Renal pelvis (tissue), 4 donors: ENCODE results near the gene EPHA4. TPM values are rescaled to one million over a fixed set of nuclear protein-coding genes. Genes with fewer than 3 reads are reported as not detected.

Source experiments
- DNase-seq: peaks from one replicate; pipeline ENCODE4 v3.0.0-alpha.2; 2013
- polyA plus RNA-seq, 3 donors: library from polyadenylated mRNA; unstranded; fragments of 120-200 nt; gene quantifications; one replicate each; pipeline ENCODE4 v1.2.1, GENCODE V29; 2013; ENCODE audit not compliant: insufficient read length in 3 of 3

The EPHA4 gene
- polyA plus RNA-seq, 3 donors, result 52.8 to 65.0 (median 56.1) TPM

DNA sequence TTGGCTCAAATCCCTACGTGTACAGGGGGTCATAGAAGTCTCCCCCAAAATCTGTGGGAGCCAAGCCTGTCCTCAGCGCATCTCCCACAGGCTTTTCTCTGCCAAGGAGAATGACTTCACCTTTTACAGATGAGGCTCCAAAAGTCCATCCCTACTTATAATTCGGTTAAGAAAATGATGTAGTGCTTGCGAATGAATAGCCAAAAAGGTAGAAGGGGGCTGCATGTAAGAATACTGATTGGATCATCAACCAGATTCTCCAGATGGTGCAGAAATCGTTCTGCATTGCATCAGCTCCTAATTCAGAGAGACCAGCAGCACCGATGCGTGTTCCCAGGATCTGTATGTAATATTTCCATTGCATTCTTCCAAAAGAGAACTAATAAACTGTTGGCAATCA lies 91.9 kb downstream of the EPHA4 start:
- DNase-seq, result no peak

DNA sequence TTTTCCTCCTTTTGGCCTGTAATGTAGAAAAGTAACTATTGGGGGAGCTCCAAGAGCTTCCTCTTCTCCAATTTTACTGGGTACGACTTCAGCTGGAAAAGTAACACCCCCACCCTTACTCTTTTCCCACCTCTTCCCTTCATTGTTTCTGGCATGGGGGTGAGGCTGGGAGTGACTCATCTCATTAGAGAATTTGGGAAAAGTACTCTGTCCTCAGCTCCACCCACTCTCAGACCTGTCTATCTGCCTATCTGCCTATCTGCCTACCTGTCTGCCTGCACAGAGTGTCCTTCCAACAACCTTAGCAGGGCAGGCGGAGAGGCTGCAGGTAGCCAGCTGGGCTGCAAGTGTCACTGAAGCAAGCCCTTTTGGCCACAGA lies 93.6 kb downstream of the EPHA4 start:
- no peak for DNase-seq

DNA sequence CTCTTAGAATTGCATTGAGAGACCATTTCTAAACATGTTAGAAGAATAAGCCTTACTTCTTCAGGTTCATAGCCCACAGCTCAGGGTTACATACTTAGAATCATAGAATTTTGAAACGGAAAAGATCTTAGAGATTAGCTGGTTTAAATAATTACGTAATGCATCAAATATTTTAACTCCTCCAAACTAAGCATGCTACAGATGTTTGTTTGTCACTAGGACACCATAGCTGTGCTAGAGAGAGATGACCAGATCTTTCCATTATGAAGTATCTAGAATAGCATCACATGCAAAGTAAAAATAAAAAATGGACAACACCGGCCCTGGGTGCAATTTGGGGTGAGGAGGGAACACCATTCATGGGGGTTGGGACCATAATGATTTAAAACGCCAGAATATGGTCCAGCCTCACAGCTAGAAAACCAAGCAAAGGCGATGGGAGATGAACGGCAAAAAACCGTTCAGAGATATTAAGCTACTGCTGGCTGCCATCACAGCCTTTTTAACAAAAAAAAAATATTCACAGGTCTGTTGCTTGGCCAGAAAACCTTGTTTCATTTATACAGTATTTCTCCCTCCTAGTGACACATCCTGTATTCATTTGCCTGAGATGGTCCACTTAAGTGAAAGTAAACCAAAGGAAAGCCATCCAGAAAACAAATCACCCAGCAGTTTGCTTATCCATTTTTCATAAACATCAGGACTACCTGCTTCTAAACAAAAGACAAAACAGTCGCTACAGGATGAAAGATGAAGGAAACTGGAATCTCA lies 94.2 kb downstream of the EPHA4 start:
- no peak for DNase-seq

DNA sequence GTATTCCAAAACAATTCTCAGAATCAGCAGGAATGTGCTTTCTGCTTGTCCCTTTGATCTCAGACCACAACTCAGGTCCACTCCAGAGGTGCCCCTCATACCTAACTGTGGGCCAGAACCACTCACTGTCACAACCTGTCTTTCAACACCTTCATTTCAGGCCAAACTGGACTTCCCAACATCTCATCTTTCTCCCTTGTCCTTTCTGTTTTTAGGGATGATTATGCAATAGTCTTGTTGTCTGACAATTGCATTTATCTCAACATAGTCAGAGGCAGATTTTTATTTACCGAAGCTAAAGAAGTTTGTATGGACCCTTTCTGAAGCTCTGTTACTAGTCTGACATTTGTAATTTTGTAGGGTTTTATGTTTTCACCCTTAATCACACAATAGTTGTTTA lies 95.9 kb downstream of the EPHA4 start:
- DNase-seq, result no peak

DNA sequence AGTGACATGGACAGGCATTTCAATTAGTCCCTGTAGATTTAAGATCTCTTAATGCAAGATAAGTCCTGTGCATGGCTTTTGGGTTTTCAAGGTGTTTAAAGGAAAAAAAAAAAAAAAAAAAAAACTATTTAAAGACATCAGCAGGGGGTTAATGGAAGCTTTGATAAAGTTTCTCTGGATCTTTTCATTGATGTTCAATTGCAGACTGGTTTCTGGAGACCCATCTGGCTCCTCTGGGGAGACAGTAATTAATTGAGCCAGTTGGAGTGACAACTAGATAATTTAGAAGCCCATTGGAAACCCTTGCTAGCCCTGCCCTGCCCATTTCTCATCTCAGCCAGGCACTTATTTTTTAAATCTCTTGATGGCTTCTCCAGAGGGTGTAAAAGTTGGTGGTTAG lies 98.7 kb downstream of the EPHA4 start:
- no peak for DNase-seq

DNA sequence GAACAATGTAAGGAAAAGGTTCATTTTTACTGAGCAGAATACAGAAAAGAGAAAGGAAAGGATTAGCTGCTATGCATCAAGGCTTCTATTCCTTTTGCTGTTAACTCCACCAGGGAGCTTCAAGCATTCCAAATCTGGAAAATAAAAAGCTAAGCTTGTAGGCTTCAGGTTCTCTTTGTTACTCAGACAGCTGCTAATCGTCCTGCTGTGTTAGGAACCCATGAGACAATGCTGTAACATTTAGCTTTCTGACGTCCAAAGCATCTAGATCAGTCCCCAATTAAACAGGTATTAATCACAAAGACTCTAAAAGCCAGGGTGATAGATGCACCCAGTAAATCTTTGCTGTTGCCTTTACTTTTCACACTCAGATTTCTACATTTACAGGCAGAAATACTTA lies 103.8 kb downstream of the EPHA4 start:
- DNase-seq, result no peak

DNA sequence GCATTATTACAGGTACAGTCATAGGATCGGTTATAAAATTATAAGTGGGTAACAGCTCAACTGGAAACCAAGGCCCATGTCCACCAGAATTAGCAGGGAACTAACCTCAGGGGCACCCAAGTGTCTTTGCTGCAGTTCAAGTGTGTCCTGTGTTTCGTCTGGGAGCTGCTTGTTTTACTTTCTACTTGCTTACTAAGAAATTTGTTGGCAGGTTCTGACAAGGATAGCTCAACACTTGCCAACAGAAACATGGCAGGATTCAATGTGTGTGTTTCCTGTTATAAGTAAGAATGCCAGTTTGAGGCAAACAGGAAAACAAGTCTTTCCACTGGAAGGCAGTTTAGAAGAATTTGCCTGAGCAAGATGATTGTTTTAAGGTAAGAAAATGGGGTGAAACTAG lies 104.5 kb downstream of the EPHA4 start:
- DNase-seq, result no peak

DNA sequence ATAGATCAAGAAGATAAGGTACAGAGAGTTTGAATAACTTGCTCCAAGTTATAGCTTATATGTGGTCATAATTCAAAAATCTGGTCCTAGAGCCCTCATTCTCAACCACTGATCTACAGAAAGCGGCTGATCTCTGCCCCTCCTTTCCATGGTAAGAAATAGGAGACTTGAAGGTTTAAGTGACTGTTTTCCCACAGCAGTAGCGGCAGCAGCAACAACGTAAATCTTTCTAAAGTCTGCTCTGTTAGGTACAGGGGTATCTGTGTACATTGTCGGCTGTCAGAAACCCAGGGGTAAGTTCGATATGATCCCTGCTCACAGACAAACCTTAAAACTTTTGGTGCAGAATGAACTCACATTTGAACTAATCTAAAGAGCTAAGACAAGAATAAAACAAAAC lies 105.4 kb downstream of the EPHA4 start:
- DNase-seq, result no peak

DNA sequence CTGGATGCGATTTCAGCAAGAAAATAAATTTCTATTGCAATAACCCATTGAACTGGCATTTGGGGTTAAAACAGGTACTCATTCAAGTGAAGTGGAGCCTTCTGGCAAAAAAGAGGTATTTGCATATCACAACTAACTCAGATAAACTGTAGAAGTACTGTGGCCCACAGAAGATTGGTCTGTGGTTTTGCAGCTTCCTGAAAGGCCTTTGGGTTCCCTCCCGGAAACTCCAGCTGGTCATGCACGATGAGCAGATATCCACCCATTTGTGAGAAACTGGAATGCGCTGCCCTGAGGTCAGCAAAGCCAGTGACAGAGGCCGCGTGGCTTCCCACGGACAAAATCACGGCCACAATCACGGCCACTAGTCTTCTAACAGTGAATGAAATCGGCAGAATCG lies 106.3 kb downstream of the EPHA4 start:
- DNase-seq, result no peak

DNA sequence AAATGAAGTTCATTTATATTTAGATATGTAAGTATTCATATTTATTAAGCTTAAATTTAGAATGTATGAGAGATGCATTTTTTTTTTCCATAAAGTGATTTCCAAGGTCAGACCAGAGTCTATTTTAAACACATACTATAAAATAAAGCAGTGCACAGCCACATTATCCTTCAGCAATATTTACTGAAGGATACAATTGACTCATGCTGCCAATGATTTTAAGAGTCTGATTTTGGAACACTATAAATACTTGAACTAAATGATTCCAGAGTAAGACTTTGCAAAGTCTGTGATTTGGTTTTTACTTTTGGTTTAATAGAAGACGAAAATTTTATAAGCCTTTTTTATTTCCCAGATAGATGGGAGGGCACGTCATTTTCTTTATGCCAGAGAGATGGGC lies 107.1 kb downstream of the EPHA4 start:
- DNase-seq, result no peak

DNA sequence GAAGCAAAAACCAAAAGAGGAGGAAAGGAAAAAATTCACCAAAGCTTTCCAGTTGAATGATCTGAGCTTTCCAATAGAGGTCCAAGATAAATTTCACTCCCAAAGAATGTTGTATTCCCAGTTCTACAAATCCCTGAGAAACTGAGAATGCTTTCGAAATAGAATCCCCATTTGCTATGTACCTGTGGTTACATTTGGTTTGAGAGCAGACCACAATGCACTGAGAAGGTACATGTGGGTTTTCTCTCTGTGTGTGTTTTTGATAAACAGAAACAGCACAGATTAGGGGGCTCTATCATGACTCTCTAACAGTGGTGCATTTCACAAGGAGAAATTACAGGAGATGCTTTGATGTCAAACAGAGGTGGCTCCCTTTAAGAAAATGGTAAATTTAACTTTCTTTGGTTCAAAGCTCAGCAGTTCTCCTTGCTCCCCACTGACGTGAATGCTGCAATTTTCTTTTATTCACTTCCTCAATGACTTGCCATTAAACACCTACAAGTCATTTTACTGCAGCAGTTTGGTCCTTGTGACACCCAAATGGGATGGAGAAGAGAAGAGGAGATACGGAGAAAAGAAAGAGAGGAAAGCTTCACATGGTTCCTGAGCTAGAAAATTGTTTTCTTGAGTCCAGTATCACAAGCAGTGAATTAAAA lies 108.7 kb downstream of the EPHA4 start:
- no peak for DNase-seq

DNA sequence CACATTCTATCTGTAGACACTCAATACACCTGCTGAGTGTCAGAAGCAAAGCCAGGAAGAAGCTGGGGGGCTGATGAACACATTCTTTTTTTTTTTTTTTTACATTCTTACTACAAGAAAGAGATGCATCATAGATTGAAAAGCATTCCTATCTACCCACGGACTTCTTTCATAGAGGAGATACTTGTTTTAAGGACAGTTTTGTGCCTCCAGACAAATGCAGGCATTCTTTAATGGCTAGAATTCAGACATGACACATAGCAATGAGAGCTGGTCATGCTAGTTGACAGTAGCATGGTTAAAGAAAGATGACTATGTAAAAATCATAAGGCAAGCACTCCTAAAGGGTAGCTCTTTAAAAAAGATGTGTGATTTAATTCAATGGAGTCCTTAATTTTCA lies 110.2 kb downstream of the EPHA4 start:
- DNase-seq, result no peak

DNA sequence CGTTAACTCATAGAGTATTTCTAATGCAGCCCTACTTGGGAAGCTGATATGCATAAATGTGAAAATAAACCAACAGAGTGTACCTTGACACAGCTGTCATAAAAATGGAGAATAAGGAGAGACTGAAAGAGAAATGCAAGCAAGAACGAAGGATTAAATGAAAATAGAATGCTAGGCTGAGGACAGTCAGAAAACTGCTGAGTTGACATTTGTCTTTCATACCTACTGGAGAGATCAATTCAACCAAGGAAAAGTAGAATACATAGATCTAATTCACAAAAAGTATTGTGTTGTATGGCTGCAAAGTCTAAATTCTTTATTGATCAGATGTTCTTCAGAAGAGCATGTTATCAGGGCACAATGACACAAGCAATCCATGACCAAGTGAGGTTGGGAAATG lies 112.0 kb downstream of the EPHA4 start:
- DNase-seq, result no peak

DNA sequence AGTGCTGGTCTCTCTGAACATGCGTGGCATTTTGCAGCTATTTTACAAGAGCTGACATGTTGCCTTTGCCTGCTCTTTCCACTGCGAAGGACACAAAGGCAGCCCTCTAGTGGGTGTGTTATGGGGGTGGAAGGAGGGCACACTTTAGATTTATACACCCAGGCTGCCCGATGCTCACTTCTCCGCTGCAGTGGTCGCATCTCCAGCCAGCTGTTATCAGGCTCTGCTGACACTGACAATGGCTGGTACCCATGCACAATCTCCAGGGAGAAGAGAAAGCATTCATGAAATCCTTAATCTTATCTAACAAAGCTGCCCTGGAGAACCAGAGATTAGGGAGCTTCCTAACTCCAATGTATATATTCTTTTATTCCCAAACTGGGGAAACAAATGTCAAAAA lies 113.5 kb downstream of the EPHA4 start:
- DNase-seq, result no peak

DNA sequence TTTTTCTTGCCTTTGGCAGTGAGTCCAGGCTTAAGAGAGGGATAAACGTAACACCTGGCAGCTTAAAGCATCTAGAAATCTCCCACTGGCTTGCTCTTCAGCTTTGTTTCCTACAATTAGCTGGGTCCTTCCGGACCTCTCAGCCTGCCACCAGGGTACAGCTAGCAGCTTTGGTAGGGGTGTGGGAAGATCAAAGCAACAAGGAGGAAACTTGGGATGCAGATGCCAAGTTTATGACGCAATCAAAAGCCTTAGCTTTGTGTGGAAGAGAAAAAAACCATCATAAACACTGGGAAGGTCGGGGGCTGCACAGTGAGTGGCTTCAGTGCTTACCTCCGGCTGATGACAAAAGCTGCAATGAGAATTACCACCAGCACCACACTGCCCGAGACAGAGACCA lies 116.9 kb downstream of the EPHA4 start:
- DNase-seq, result no peak

DNA sequence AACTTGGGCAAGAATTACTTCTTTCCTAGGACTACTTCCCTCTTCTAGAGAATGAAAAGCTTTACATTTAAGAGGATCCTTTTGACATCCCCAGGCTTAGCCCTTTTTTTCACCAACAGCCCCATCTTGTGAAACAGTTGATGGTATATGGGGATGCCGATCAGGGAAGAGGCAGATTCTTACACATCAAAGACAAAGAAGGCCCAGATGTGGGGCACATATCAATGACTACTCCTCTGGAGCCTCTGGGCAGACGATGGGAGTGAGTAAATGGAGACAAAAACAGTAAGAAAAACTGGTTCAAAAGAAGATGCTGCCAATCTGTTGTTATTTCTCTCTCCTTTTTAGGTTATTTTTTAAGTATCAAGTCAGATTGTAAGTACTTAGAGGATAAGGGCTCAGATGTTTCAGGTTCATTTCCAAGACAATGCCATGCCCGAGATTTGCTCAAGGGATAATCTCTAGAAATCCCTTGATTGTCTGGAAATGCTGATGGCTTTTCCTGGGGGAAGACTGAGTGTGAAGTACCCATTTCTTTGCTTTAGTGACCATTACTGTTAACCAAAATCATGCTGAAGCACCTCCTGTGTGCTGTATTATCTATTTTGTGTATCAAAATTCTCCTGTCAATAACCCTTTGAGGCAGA lies 117.5 kb downstream of the EPHA4 start:
- no peak for DNase-seq

DNA sequence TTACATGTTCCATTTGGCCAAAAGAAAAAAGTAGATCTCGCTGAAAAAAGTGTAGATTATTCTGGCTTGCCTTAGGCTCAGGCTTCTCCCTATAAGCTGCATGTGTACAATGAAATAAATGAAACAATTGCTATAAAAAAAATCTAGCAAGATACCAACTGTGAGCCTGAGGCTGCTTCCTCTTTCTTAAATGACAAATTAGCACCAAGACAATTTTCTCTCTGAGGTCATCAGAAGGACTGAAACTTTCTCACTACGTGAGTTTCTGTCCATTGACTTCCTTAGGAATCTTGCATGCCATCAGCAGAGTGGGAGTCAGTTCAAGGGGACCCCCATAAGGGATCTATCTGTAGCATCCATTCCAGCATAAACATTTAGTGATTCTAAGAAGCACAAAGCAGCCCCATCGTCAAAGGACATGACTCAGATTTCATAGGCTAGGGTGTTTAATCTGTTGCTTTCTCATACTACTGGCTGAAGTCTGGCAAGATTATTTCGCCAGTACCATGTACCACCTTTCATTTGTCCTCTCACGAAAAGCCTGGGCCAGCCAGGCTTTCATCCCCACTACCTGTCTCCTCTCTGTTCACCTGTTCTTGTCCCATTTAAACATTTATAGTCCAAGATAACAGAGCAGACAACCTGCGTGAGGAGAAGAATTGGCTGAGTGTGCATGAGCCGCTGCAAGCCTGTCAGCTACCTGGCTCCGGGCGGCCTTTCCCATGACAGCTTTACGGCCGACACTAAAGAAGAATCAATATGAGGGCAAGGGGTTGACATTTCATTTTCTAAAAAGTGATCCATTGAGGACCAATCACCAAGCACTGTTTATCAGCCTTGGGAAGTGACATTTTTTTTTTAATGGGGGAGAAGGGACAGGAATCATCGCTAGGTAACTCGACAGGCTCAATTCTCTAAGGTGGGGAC lies 120.0 kb downstream of the EPHA4 start:
- no peak for DNase-seq

DNA sequence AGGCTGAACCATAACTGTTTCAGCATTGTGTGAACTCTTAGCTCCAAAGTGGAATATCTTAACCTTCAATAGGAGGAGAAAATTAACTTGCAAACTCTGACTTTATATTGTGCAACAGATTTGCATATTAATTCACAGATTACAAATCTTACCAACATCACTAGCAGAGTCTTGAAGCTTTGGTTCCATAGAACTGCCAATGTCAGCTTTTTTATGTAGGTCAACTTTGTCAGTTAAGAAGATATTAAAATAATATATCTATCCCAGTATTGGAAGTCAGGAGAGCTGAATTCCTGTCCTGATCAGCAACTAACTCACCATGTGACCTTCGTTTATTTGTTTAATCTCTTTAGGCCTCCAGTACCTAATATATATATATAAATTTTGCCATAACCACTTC lies 121.8 kb downstream of the EPHA4 start:
- no peak for DNase-seq

DNA sequence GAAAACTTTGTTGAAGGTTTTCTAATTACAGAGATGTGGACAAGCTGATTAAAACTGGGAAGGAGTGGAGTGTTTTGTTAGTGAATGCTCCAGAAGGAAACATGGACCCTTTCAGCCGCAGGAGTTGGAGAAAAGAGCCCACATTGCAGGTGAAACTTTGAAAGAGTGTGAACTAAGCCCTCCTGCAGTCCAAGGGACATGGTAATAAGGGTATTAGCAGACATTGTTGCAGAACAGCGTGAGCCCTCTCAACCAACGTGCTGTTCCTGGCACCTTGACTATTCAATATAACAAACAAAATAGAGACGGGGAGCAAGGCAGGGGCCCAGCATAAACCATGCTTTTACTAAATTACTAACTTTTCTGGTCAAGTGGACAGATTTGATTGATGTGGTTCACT lies 122.7 kb downstream of the EPHA4 start:
- DNase-seq, result no peak

DNA sequence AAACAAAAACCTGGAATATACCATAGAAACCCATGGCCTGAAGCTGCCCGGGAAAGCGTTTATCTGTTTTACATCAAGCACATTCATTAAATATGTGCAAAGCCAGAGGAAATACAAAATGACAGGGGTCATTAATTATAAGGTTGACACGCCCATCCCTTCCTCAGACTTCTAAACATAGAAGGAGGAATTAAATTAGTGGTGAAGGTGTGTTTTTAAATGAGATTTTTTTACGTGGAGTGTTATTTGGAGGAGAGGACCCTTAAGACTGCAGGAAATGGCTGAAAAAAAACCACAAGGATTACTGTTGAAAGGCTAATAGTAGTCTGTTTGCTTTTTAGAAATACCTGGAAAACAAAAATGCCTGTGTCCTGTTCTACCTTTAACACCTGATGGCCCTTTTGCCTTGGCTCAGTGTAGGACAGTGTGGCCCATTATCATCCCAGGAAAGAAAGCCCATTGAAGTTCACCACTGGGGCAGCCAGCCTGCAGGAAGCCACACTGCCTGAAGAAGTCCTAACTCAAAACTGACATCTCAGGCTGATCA lies 123.2 kb downstream of the EPHA4 start:
- no peak for DNase-seq

DNA sequence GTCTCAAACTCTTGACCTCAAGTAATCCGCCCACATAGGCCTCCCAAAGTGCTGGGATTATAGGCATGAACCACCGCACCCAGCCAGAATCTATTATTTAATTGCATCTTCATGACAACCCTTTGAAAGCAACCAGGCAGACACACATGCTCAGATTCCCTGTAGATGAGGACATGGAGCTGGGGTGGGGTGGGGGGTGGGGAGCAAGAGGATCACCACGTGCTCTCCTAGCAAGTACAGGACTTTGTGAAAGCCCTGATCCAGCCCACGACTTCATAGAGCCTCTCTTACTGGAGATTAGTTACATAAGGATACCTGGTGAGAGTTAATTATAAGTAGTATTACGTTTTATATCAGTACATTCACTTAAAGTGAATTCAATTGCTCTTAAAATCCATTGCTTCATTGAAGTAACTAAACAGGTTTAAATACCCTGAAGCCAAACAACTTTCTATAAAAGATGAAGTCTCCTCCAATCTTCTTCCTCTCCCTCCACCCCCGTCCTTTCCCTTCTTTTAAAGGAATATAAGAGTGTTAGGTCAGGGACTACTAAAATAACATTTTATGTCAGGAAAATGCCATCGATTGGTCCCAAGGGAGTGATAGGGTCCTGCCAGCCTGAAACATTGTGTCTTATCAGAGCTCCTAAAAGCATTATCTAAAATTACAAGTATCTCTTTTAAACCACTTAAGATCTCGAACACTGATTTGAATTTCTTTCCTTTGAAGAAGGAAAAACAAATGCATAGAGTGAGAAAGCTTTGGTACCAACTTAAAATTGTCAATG lies 123.9 kb downstream of the EPHA4 start:
- DNase-seq, result no peak
